MM.1S (cell line): ENCODE data around the gene ABCA1.
"Not testable (repeated sequence)": the region's sequence is repeated elsewhere in the genome, so short reads cannot be mapped to it uniquely, and the experiment has no call there.

Experiments
- DNase-seq: peaks from one replicate; pipeline ENCODE4 v3.0.0-alpha.2; 2015
- H2AFZ ChIP-seq: fragments of 300-600 bp; sonication (generic); 2 replicates; pipeline ENCODE4 v1.6.0; 2016; ENCODE audit warnings: antibody characterized with exemption, low read length
- H3F3A ChIP-seq: fragments of 300-600 bp; sonication (generic); 2 replicates; pipeline ENCODE4 v1.6.1; 2016; ENCODE audit warnings: mild to moderate bottlenecking, antibody characterized with exemption, low read length, moderate library complexity, mixed read lengths; ENCODE audit not compliant: insufficient read depth
- H3K27ac ChIP-seq: fragments of 300-600 bp; sonication (generic); 2 replicates; pipeline ENCODE4 v1.5.1; 2016; ENCODE audit warnings: mild to moderate bottlenecking, low read length
- H3K27me3 ChIP-seq: fragments of 300-600 bp; sonication (generic); replicated peaks from 2 replicates; pipeline ENCODE4 v1.6.0; 2016; ENCODE audit warnings: low read length; ENCODE audit not compliant: insufficient read depth
- H3K36me3 ChIP-seq: fragments of 300-600 bp; sonication (generic); replicated peaks from 2 replicates; pipeline ENCODE4 v1.6.1; 2016; ENCODE audit warnings: mild to moderate bottlenecking, low read length, mixed read lengths; ENCODE audit not compliant: insufficient read depth
- H3K4me1 ChIP-seq: fragments of 300-600 bp; sonication (generic); 2 replicates; pipeline ENCODE4 v1.6.1; 2016; ENCODE audit warnings: low read length, mixed read lengths
- H3K4me2 ChIP-seq: fragments of 300-600 bp; sonication (generic); 2 replicates; pipeline ENCODE4 v1.6.0; 2016; ENCODE audit warnings: low read depth, low read length
- H3K4me3 ChIP-seq: fragments of 300-600 bp; sonication (generic); 2 replicates; pipeline ENCODE4 v1.5.1; 2016; ENCODE audit warnings: low read length, mixed read lengths
- H3K79me2 ChIP-seq: fragments of 300-600 bp; sonication (generic); 2 replicates; pipeline ENCODE4 v1.6.1; 2016; ENCODE audit warnings: mixed run types, low read length, mixed read lengths
- H3K9ac ChIP-seq: fragments of 300-600 bp; sonication (generic); 2 replicates; pipeline ENCODE4 v1.6.1; 2016; ENCODE audit warnings: low read length, mixed read lengths
- H3K9me2 ChIP-seq: fragments of 300-600 bp; sonication (generic); replicated peaks from 2 replicates; pipeline ENCODE4 v1.6.1; 2016; ENCODE audit warnings: mild to moderate bottlenecking, low read length, mixed read lengths; ENCODE audit not compliant: insufficient read depth
- H3K9me3 ChIP-seq: fragments of 300-600 bp; sonication (generic); replicated peaks from 2 replicates; pipeline ENCODE4 v1.6.1; 2016; ENCODE audit warnings: mild to moderate bottlenecking, low read length, mixed read lengths; ENCODE audit not compliant: insufficient read depth
- H4K20me1 ChIP-seq: fragments of 300-600 bp; sonication (generic); 2 replicates; pipeline ENCODE4 v1.6.1; 2016; ENCODE audit warnings: mild to moderate bottlenecking, low read length, moderate library complexity, mixed read lengths; ENCODE audit not compliant: insufficient read depth
- CTCF ChIP-seq: fragments of 300-600 bp; sonication (generic); IDR thresholded peaks from 2 replicates; pipeline ENCODE4 v1.5.1; 2016; ENCODE audit warnings: antibody characterized with exemption, low read length, mixed read lengths
- EZH2 ChIP-seq: fragments of 300-600 bp; sonication (generic); optimal IDR thresholded peaks from 2 replicates; pipeline ENCODE3; 2017; ENCODE audit warnings: low read depth, mild to moderate bottlenecking, antibody characterized with exemption, low read length, mixed read lengths
- EZH2phosphoT487 ChIP-seq: fragments of 300-600 bp; sonication (generic); IDR thresholded peaks from 2 replicates; pipeline ENCODE4 v1.6.1; 2018; ENCODE audit warnings: antibody characterized with exemption, low read length

The ABCA1 gene

DNA sequence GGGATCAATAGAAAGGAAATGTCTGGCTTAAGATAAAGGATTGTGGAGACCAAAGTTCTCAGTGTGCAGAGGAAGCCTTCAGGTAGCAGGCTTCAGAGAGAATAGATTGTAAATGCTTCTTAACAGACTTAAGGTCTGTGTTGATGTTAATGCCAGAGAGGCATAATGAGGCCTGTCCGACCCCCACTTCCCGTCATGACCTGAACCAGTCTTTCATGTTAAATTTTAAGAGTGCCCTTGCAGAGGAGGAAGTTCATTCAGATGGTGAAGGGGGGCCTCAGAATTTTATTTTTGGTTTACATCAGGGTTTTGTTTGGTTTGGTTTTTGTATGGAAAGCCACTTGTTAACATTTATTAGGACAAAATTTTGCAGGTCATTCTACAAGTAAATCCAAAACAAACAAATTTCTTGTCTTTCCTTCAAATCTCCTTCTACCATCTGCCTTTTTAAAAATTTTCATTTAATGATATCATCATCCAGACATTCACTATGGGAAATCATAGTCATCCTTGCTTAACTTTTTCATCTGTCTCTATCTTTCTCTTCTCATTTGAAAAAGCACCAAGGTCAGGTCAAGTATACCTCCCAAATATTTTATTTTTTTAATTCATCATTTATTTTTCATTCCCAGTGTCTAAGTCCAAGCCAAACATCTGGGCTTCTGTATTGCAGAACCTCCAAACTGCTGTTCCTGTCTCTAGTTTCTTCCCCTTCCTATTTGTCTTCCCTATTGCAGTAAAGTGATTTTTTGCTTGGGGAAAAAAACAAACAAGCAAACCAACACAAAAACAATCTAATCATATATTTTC is 6.9 kb upstream of the ABCA1 start:
- H3K79me2 ChIP-seq: no peaks in the 10 kb centered on the region
- H2AFZ ChIP-seq: no peak overlapping the region
- H4K20me1 ChIP-seq: no peaks in the 10 kb centered on the region
- no peak overlapping the region for H3K4me2 ChIP-seq
- no peak overlapping the region for H3K27ac ChIP-seq
- TF ChIP-seq EZH2phosphoT487 (no peak), CTCF (no peak), EZH2 (no peak)
- no peak for DNase-seq
- no peaks in the 10 kb centered on the region for H3K27me3 ChIP-seq
- H3F3A ChIP-seq: no peaks in the 10 kb centered on the region
- H3K4me3 ChIP-seq: no peak overlapping the region
- no peak overlapping the region for H3K9ac ChIP-seq
- no peaks in the 10 kb centered on the region for H3K9me3 ChIP-seq
- H3K4me1 ChIP-seq: no peaks in the 10 kb centered on the region; the same call in 1 of the 2 replicates
- no peaks in the 10 kb centered on the region for H3K36me3 ChIP-seq
- no peaks in the 10 kb centered on the region for H3K9me2 ChIP-seq

- not testable (repeated sequence) for H3K9ac ChIP-seq, H3F3A ChIP-seq, H3K4me3 ChIP-seq, H3K4me1 ChIP-seq, DNase-seq, H3K36me3 ChIP-seq, H3K9me2 ChIP-seq, H3K4me2 ChIP-seq, H3K27me3 ChIP-seq, H4K20me1 ChIP-seq, H3K27ac ChIP-seq, H3K9me3 ChIP-seq, H2AFZ ChIP-seq, H3K79me2 ChIP-seq
These were observed 5.1 kb upstream of the ABCA1 start for GRCh38 chr9:104933091-104933490.

DNA sequence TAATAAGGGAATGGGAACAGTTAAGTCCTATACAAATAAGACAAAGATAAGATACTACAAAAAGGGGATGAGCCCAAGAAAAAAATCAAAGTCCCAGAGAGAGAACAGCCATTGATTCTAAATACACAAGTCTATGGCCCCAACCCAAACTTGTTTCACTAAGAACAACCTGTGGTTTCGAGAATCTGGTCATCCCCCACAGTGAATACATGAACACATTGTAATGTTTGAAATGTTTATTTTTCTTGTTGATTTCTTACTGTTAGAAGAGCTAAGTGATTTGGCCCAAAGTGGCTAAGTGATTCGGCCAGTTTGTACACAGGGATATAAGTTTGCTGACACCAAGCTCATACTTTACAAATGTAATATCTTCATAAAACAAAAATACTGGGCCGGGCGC is 3.3 kb upstream of the ABCA1 start:
- Histone ChIP-seq H3F3A (peaks cover 11% of the 10 kb centered on the region), H4K20me1 (no peaks in the 10 kb centered on the region), H3K4me3 (no peak overlapping the region), H3K36me3 (no peaks in the 10 kb centered on the region), H3K9me3 (no peaks in the 10 kb centered on the region), H3K4me2 (no peak overlapping the region), H3K27ac (no peak overlapping the region), H3K79me2 (no peaks in the 10 kb centered on the region), H3K9ac (no peak overlapping the region), H3K27me3 (no peaks in the 10 kb centered on the region), H2AFZ (no peak overlapping the region), H3K4me1 (no peaks in the 10 kb centered on the region; the same call in 1 of the 2 replicates), H3K9me2 (no peaks in the 10 kb centered on the region)
- TF ChIP-seq EZH2: no peak
- no peak for TF ChIP-seq EZH2phosphoT487
- TF ChIP-seq CTCF: no peak
- no peak for DNase-seq

GRCh38 chr9:104927216-104927911 is 591 bp downstream of the ABCA1 start:
- DNase-seq: peak; percentile 18
- Histone ChIP-seq H3K9ac (peak overlapping the region; percentile 58), H2AFZ (peak overlapping the region; percentile 49), H3K27ac (peak overlapping the region; percentile 6; the same call in 1 of the 2 replicates), H3K79me2 (no peaks in the 10 kb centered on the region; the same call in 1 of the 2 replicates), H3F3A (peaks cover 11% of the 10 kb centered on the region), H3K4me1 (peaks cover under 1% of the 10 kb centered on the region; the same call in 1 of the 2 replicates), H3K27me3 (no peaks in the 10 kb centered on the region; the same call in 1 of the 2 replicates), H3K4me3 (peak overlapping the region; percentile 63), H3K4me2 (peak overlapping the region; percentile 80), H3K9me2 (no peaks in the 10 kb centered on the region), H3K9me3 (no peaks in the 10 kb centered on the region), H3K36me3 (no peaks in the 10 kb centered on the region), H4K20me1 (no peaks in the 10 kb centered on the region)
- TF ChIP-seq CTCF (no peak), EZH2 (no peak), EZH2phosphoT487 (no peak)
